Ovary (tissue), 10 donors: ENCODE measurements around the gene CRACDL. TPM values are rescaled to one million over a fixed set of nuclear protein-coding genes. Genes with fewer than 3 reads are reported as not detected.

Source experiments
- DNase-seq, 5 donors: peaks; one replicate each; pipeline ENCODE4 v3.0.0-alpha.2; 2019 to 2020
- H3K27ac ChIP-seq, 2 donors: fragments of 200-600 bp; one replicate each; pipeline versions ENCODE4 v1.5.1 to v1.8.0; 2019 to 2022
- H3K27me3 ChIP-seq: fragments of 200-600 bp; one replicate; pipeline ENCODE4 v1.8.0; 2022
- H3K36me3 ChIP-seq: fragments of 200-600 bp; sonication (generic); one replicate; pipeline ENCODE4 v1.5.1; 2019
- H3K4me1 ChIP-seq: one replicate; pipeline ENCODE4 v1.8.1; 2013; ENCODE audit warnings: mild to moderate bottlenecking, moderate library complexity; ENCODE audit not compliant: insufficient read depth
- H3K4me3 ChIP-seq: fragments of 200-600 bp; sonication (generic); one replicate; pipeline ENCODE4 v1.5.1; 2017
- H3K9me3 ChIP-seq, 2 donors: fragments of 200-600 bp in 1 of 2; sonication (generic) in 1 of 2; one replicate each; pipeline versions ENCODE4 v1.5.1 to v1.8.1; 2013 to 2019; ENCODE audit warnings: mild to moderate bottlenecking in 1 of 2, moderate library complexity in 1 of 2
- EP300 ChIP-seq: sonication (generic); formaldehyde crosslinking; IDR thresholded peaks from one replicate; pipeline ENCODE4 v1.6.1; 2017; ENCODE audit warnings: antibody characterized with exemption
- POLR2A ChIP-seq: fragments of 450-650 bp; IDR thresholded peaks from one replicate; pipeline ENCODE4 v1.6.1; 2017; ENCODE audit warnings: antibody characterized with exemption, mild to moderate bottlenecking, moderate library complexity
- WGBS, 3 donors: extraction: QIAGEN DNeasy Blood & Tissue Kit in 1 of 3; methylation state at CpG; one replicate each; pipeline versions ENCODE4 v1.1.5 to v1.1.7; 2013 to 2017; 5-methylcytosine and 5-hydroxymethylcytosine counted together
- intact Hi-C, 4 donors: fragments of 100-400 bp; cut with DNase I; formaldehyde crosslinking; loops; one replicate each; pipeline versions ENCODE4 v1.11.0 to v1.15.1; 2022 to 2023
- long read RNA-seq, 3 donors: library from polyadenylated mRNA in 2 of 3; unstranded in 2 of 3; transcript quantifications; one replicate each; pipeline ENCODE4 v2.0.0 and lab custom pipeline, GENCODE V29; 2021 to 2026
- polyA plus RNA-seq, 2 donors: library from polyadenylated mRNA; stranded (reverse); fragments of 200-250 nt in 1 of 2; fragments of 350-450 nt in 1 of 2; fragmentation: Illumina TruSeq in 1 of 2; extraction: RNeasy Lipid Tissue Mini Kit (QIAGEN cat#74804) in 1 of 2; gene quantifications; one replicate each; pipeline ENCODE4 v1.2.3, GENCODE V29; 2013 to 2014
- total RNA-seq, 7 donors: library from RNA; depleted of rRNA in 2 of 7; stranded (reverse); fragments of >200 nt in 2 of 7; fragmentation: NEBNext Ultra II Directional in 3 of 7; extraction: Animal tissue kit (Norgen Biotek cat#: 25700) in 3 of 7; gene quantifications; one replicate each; pipeline versions ENCODE4 v1.1.0 to v1.2.4, GENCODE V29; 2016 to 2023
- TF ChIP-seq, protein P1 (sequence below), 3 donors: fragments of 450-650 bp in 2 of 3; fragments of 200-600 bp in 1 of 3; IDR thresholded peaks; one replicate each; pipeline versions ENCODE4 v1.5.1 to v1.8.0; 2016 to 2022; ENCODE audit warnings: antibody characterized with exemption in 3 of 3, mild to moderate bottlenecking in 1 of 3
- donor health status: DM: no; HTN: no; CAD: no; lungs with moderate emphysema.
- donor health status: DM: no; HTN: no; CAD: no.
- donor health status: Bipolar disorder and iron deficiency.
- donor health status: DM: yes; HTN: yes; CAD: no.
- donor health status: DM: no; HTN: no; CAD: no.
- donor health status: DM: yes; HTN: yes; CAD: no.

Gene CRACDL, protein sequence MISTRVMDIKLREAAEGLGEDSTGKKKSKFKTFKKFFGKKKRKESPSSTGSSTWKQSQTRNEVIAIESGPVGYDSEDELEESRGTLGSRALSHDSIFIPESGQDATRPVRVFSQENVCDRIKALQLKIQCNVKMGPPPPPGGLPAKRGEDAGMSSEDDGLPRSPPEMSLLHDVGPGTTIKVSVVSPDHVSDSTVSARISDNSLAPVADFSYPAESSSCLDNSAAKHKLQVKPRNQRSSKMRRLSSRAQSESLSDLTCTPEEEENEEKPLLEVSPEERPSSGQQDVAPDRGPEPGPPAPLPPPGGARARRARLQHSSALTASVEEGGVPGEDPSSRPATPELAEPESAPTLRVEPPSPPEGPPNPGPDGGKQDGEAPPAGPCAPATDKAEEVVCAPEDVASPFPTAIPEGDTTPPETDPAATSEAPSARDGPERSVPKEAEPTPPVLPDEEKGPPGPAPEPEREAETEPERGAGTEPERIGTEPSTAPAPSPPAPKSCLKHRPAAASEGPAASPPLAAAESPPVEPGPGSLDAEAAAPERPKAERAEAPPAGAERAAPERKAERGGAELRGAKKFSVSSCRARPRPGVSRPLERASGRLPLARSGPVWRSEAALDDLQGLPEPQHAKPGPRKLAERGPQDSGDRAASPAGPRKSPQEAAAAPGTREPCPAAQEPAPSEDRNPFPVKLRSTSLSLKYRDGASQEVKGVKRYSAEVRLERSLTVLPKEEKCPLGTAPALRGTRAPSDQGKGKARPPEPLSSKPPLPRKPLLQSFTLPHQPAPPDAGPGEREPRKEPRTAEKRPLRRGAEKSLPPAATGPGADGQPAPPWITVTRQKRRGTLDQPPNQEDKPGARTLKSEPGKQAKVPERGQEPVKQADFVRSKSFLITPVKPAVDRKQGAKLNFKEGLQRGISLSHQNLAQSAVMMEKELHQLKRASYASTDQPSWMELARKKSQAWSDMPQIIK
- total RNA-seq (10 to 100 TPM in 1 of 7 donors, 1 to 10 TPM in 6; 1.2 to 22.4 (median 2.9) TPM), polyA plus RNA-seq (1 to 10 TPM; 1.7 to 2.2 TPM)
- long read RNA-seq, donor 1, partial matches to known transcripts, result 1 of 1 reads
- long read RNA-seq, donor 1, other reads (novel, unspliced or antisense), result 0 of 1 reads
- long read RNA-seq, donor 2, partial matches to known transcripts, result 6 of 7 reads
- long read RNA-seq, donor 2, other reads (novel, unspliced or antisense), result 0 of 7 reads
- long read RNA-seq, donor 3, partial matches to known transcripts, result 12 of 19 reads
- long read RNA-seq, donor 3, other reads (novel, unspliced or antisense), result 7 of 19 reads

DNA sequence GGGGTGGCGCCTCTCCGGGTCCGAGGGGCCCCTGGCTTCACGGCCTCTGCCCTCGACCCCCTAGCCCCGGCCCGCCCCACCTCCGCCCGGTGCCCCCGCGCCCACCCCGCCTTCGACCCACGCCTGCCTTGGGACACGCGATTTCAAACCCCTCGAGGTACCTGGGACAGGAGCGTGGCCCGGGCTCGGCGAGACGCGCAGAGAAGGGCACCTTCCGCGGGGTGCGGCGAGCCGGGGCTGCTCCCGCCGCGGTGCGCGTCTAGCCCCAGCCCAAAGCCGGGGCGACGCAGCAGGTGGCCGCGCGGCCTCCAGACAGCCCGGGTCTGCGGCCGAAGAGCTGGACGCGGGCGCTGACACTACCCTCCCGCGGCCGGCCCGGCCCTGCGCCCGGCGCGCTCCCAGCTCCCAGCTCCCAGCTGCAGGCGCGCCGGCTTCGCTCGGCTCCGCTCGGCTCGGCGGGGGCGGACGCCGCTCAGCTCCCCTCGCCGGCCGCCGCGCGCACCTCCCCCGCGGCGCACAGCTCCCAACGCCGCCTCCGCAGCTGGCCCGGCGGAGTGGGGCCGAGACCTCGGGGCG, at the start of gene CRACDL:
Gene CRACDL (minus strand): TSS at position 449 of the 576 bp plus-strand sequence. CDS start 89,425 bp downstream, outside the sequence.
- TF ChIP-seq POLR2A (no peak), EP300 (no peak)
- TF ChIP-seq, protein P1, sequence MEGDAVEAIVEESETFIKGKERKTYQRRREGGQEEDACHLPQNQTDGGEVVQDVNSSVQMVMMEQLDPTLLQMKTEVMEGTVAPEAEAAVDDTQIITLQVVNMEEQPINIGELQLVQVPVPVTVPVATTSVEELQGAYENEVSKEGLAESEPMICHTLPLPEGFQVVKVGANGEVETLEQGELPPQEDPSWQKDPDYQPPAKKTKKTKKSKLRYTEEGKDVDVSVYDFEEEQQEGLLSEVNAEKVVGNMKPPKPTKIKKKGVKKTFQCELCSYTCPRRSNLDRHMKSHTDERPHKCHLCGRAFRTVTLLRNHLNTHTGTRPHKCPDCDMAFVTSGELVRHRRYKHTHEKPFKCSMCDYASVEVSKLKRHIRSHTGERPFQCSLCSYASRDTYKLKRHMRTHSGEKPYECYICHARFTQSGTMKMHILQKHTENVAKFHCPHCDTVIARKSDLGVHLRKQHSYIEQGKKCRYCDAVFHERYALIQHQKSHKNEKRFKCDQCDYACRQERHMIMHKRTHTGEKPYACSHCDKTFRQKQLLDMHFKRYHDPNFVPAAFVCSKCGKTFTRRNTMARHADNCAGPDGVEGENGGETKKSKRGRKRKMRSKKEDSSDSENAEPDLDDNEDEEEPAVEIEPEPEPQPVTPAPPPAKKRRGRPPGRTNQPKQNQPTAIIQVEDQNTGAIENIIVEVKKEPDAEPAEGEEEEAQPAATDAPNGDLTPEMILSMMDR (IDR thresholded peaks at IDR 0.05), result no peak
- WGBS, 3 donors, result 0 to 2% (median 1%) methylated on average over 9 to 82 of the region's 82 CpGs

DNA sequence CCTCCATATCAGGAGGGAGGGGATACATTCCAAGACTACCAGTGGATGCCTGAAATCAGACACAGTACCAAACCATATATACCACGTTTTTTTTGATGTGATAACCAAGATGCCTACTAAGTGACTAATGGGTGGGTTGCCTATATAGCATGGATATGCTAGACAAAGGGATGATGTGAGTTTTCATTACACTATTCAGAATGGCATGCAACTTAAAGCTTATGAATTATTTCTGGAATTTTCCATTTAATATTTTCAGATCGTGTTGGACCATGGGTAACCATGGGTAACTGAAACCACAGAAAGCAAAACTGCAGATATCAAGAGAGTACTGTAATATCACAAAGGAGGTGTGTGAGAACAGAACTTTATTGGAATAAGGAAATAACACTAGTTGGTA, 39.6 kb upstream of the CRACDL start:
- Histone ChIP-seq H3K9me3 (no peaks in the 10 kb centered on the region), H3K4me3 (no peak overlapping the region), H3K27me3 (no peaks in the 10 kb centered on the region), H3K27ac (no peak overlapping the region), H3K36me3 (no peaks in the 10 kb centered on the region), H3K4me1 (no peaks in the 10 kb centered on the region)
- WGBS, 3 donors, result 60 to 68% (median 67%) methylated on average over 2 of the region's 2 CpGs
- intact Hi-C loops, result no loop called here
- TF ChIP-seq EP300, result no peak
- TF ChIP-seq, protein P1 (IDR thresholded peaks at IDR 0.05), result no peak
- DNase-seq, result no peak

More for the DNA sequence above, at the start of gene CRACDL:
- Histone ChIP-seq H3K9me3 (no peaks in the 10 kb centered on the region), H3K27me3 (no peaks in the 10 kb centered on the region), H3K4me3 (peak within 1 kb of the TSS; percentile 29), H3K4me1 (peaks cover 7% of the 10 kb centered on the region), H3K36me3 (no peaks in the 10 kb centered on the region), H3K27ac (no peak within 1 kb of the TSS)
- DNase-seq, result peak in 1 of 5 donors; percentile 43
- intact Hi-C loops, result no loop called here

DNA sequence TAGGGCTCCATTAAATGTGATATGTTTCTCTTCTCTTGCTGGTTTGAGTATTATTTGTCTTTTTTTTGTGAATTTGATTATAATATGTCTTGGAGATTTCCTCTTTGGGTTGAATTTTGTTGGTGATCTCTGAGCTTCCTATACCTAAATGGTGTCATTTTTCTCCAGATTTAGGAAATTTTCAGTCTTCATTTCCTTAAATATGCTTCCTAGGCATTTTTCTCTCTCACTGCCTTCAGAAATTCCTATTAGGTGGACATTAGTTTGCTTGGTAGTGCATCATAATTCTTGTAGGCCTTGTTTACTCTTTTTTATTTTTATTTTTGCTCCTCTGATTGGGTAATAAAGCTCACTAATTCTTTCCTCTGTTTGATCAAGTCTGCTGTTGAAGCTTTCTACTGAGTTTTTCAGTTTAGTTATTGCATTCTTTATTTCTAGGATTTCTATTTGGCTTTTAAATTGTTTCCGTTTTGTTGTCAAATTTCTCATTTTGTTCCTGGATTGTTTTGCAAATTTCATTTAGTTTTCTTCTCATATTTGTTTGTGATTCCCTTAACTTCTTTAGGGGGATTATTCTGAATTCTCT, 36.6 kb upstream of the CRACDL start:
- intact Hi-C loops, result no loop called here
- TF ChIP-seq EP300 (no peak), POLR2A (no peak)
- TF ChIP-seq, protein P1 (IDR thresholded peaks at IDR 0.05), result no peak
- 88 to 95% (median 93%) methylated on average over 1 of the region's 1 CpG for WGBS, 3 donors

More for the DNA sequence above, 36.6 kb upstream of the CRACDL start:
- no peak for DNase-seq
- Histone ChIP-seq H3K27ac (no peak overlapping the region), H3K4me3 (no peak overlapping the region), H3K27me3 (no peaks in the 10 kb centered on the region), H3K4me1 (no peaks in the 10 kb centered on the region), H3K36me3 (no peaks in the 10 kb centered on the region), H3K9me3 (no peaks in the 10 kb centered on the region)
